Gastrocnemius medialis (tissue), 4 donors: ENCODE data around the gene MAPK14. TPM values are rescaled to one million over a fixed set of nuclear protein-coding genes. Genes with fewer than 3 reads are reported as not detected.
A peak's percentile ranks its signal among the peaks of the same experiment; 100 is the strongest.
"Not testable (repeated sequence)": the region's sequence is repeated elsewhere in the genome, so short reads cannot be mapped to it uniquely, and the experiment has no call there.

Source experiments
- ATAC-seq, 2 donors: fragments of 150-250 bp; one replicate each; pipeline ENCODE4 v1.9.1; 2016
- DNase-seq, 2 donors: peaks; one replicate each; pipeline ENCODE4 v3.0.0-alpha.2; 2019
- H3K27ac ChIP-seq, 4 donors: fragments of 200-600 bp; sonication (generic); 1 replicate in 1 of 4; 2 replicates in 3 of 4; pipeline ENCODE4 v1.5.1; 2016 to 2018; ENCODE audit warnings: mild to moderate bottlenecking in 2 of 4, moderate library complexity in 1 of 4
- H3K27me3 ChIP-seq, 3 donors: fragments of 200-600 bp; sonication (generic) in 2 of 3; 1 replicate in 1 of 3; 2 replicates in 2 of 3; pipeline versions ENCODE4 v1.5.1 to v1.6.0; 2016 to 2019; ENCODE audit warnings: mild to moderate bottlenecking in 1 of 3, moderate library complexity in 1 of 3
- H3K36me3 ChIP-seq, 2 donors: fragments of 200-600 bp; sonication (generic) in 1 of 2; one replicate each; pipeline ENCODE4 v1.5.1; 2017 to 2018
- H3K4me1 ChIP-seq, 2 donors: fragments of 200-600 bp; sonication (generic) in 1 of 2; one replicate each; pipeline ENCODE4 v1.5.1; 2016 to 2017; ENCODE audit warnings: mild to moderate bottlenecking in 2 of 2
- H3K4me3 ChIP-seq, 4 donors: fragments of 200-600 bp; sonication (generic) in 3 of 4; 1 replicate in 1 of 4; 2 replicates in 3 of 4; pipeline ENCODE4 v1.5.1; 2016 to 2019; ENCODE audit warnings: mild to moderate bottlenecking in 2 of 4
- H3K9me3 ChIP-seq, 3 donors: fragments of 200-600 bp; sonication (generic) in 2 of 3; 1 replicate in 1 of 3; 2 replicates in 2 of 3; pipeline ENCODE4 v1.5.1; 2016 to 2019
- POLR2A ChIP-seq, 2 donors: fragments of 450-650 bp; IDR thresholded peaks; one replicate each; pipeline ENCODE4 v1.6.1; 2017; ENCODE audit warnings: antibody characterized with exemption in 2 of 2, mild to moderate bottlenecking in 2 of 2, moderate library complexity in 2 of 2
- in situ Hi-C, 4 donors: fragments of 200-750 bp; cut with MboI; loops; one replicate each; pipeline versions ENCODE4 v1.15.0 to v1.8.0; 2017; ENCODE audit warnings: low sequenced_read_pairs in 4 of 4
- intact Hi-C: fragments of 100-400 bp; cut with DNase I; formaldehyde crosslinking; loops from one replicate; pipeline ENCODE4 v1.15.1; 2023; ENCODE audit warnings: low total_unique reads
- total RNA-seq, 4 donors: library from RNA; depleted of rRNA; stranded (reverse); fragments of >200 nt; gene quantifications; one replicate each; pipeline versions ENCODE4 v1.1.0 to v1.2.3, GENCODE V29; 2016
- TF ChIP-seq, protein P1 (sequence below), 5 experiments: fragments of 450-650 bp in 3 of 5; fragments of 200-600 bp in 2 of 5; sonication (generic) in 2 of 5; IDR thresholded peaks in 4 of 5; conservative IDR thresholded peaks in 1 of 5; 1 replicate in 4 of 5; 2 replicates in 1 of 5; pipeline ENCODE4 v1.5.1; 2016 to 2019; ENCODE audit warnings: antibody characterized with exemption in 5 of 5, mild to moderate bottlenecking in 3 of 5, moderate library complexity in 3 of 5

MAPK14 gene
- total RNA-seq = 10 to 100 TPM; 37.6 to 42.4 (median 40.2) TPM

GRCh38 chr6:36027501-36028087 is at the start of gene MAPK14:
Gene MAPK14 (plus strand): TSS chr6:36027808. CDS start chr6:36028158, 350 bp downstream.
- in situ Hi-C loops (loop anchor here (5.0 to 10.0 kb wide), 2 partner anchors 70 to 167 kb away; partner anchors contain the start of gene BRPF3 (in 2 of the 4)), intact Hi-C loops (loop anchor here (1.0 to 5.0 kb wide), 4 partner anchors 35 to 170 kb away; partner anchors contain the start of gene SRPK1)
- Histone ChIP-seq H3K4me1 (peaks cover 8 to 16% of the 10 kb centered on the region in 2 donors), H3K27me3 (peaks cover 0 to 10% (median 6%) of the 10 kb centered on the region in 3 donors), H3K4me3 (peak within 1 kb of the TSS; percentile 91 to 99 (median 95)), H3K9me3 (no peaks in the 10 kb centered on the region), H3K36me3 (no peaks in the 10 kb centered on the region), H3K27ac (peak within 1 kb of the TSS; percentile 83 to 93 (median 91))
- peak; percentile 97 to 98 for TF ChIP-seq POLR2A (IDR thresholded peaks at IDR 0.05)
- TF ChIP-seq, protein P1, sequence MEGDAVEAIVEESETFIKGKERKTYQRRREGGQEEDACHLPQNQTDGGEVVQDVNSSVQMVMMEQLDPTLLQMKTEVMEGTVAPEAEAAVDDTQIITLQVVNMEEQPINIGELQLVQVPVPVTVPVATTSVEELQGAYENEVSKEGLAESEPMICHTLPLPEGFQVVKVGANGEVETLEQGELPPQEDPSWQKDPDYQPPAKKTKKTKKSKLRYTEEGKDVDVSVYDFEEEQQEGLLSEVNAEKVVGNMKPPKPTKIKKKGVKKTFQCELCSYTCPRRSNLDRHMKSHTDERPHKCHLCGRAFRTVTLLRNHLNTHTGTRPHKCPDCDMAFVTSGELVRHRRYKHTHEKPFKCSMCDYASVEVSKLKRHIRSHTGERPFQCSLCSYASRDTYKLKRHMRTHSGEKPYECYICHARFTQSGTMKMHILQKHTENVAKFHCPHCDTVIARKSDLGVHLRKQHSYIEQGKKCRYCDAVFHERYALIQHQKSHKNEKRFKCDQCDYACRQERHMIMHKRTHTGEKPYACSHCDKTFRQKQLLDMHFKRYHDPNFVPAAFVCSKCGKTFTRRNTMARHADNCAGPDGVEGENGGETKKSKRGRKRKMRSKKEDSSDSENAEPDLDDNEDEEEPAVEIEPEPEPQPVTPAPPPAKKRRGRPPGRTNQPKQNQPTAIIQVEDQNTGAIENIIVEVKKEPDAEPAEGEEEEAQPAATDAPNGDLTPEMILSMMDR (IDR thresholded peaks at IDR 0.05 in 4 of 5, conservative IDR thresholded peaks at IDR 0.05 in 1 of 5) = peak; percentile 91 to 97 (median 94)
- ATAC-seq (peak; percentile 96 to 98), DNase-seq (peak; percentile 99)

- H3K4me1 ChIP-seq, H3K9me3 ChIP-seq, H3K36me3 ChIP-seq, DNase-seq, H3K27me3 ChIP-seq, in situ Hi-C loops, intact Hi-C loops, H3K27ac ChIP-seq, H3K4me3 ChIP-seq, ATAC-seq: not testable (repeated sequence)
Observed at GRCh38 chr6:35980126-35980525, 47.5 kb upstream of the MAPK14 start.

GRCh38 chr6:35980991-35981645 is 46.5 kb upstream of the MAPK14 start:
- TF ChIP-seq, protein P1 (IDR thresholded peaks at IDR 0.05 in 4 of 5, conservative IDR thresholded peaks at IDR 0.05 in 1 of 5) = no peak
- TF ChIP-seq POLR2A (IDR thresholded peaks at IDR 0.05) = no peak
- Histone ChIP-seq H3K27ac (no peak overlapping the region), H3K4me3 (no peak overlapping the region), H3K27me3 (no peaks in the 10 kb centered on the region), H3K9me3 (no peaks in the 10 kb centered on the region), H3K36me3 (no peaks in the 10 kb centered on the region), H3K4me1 (peaks cover 0 to 4% of the 10 kb centered on the region in 2 donors)
- ATAC-seq (no peak), DNase-seq (no peak)
- intact Hi-C loops = no loop called here
- in situ Hi-C loops = no loop called here

GRCh38 chr6:35984701-35985100 is 42.9 kb upstream of the MAPK14 start:
- in situ Hi-C loops (no loop called here), intact Hi-C loops (no loop called here)
- H3K4me1 ChIP-seq = no peaks in the 10 kb centered on the region
- no peak for TF ChIP-seq POLR2A (IDR thresholded peaks at IDR 0.05)
- TF ChIP-seq, protein P1 (IDR thresholded peaks at IDR 0.05 in 4 of 5, conservative IDR thresholded peaks at IDR 0.05 in 1 of 5) = no peak
- no peaks in the 10 kb centered on the region for H3K27me3 ChIP-seq
- no peak for DNase-seq
- H3K36me3 ChIP-seq = no peaks in the 10 kb centered on the region
- no peaks in the 10 kb centered on the region for H3K9me3 ChIP-seq
- no peak for ATAC-seq
- H3K4me3 ChIP-seq = no peak overlapping the region
- H3K27ac ChIP-seq = no peak overlapping the region

DNA sequence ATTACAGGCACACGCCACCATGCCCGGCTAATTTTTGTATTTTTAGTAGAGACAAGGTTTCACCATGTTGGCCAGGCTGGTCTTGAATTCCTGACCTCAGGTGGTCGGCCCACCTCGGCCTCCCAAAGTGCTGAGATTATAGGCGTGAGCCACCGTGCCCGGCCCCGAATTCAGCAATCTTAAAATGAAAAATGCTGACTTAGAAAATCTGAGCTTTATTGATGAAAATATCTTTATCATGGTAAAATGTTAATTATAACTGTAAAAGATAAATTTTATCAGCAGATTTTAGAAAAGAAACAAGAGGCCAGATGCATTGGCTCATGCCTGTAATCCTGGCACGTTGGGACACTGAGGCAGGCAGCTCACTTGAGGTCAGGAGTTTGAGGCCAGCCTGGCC is 39.6 kb upstream of the MAPK14 start:
- H3K4me1 ChIP-seq, ATAC-seq, H3K4me3 ChIP-seq, in situ Hi-C loops, H3K9me3 ChIP-seq, H3K27me3 ChIP-seq, H3K27ac ChIP-seq, H3K36me3 ChIP-seq, DNase-seq, intact Hi-C loops: not testable (repeated sequence)
